ENCODE measurements around the gene VIPAS39. TPM values are rescaled to one million over a fixed set of nuclear protein-coding genes. Genes with fewer than 3 reads are reported as not detected.

VIPAS39 gene
- total RNA-seq, 1 donor, result 34.0 TPM

DNA sequence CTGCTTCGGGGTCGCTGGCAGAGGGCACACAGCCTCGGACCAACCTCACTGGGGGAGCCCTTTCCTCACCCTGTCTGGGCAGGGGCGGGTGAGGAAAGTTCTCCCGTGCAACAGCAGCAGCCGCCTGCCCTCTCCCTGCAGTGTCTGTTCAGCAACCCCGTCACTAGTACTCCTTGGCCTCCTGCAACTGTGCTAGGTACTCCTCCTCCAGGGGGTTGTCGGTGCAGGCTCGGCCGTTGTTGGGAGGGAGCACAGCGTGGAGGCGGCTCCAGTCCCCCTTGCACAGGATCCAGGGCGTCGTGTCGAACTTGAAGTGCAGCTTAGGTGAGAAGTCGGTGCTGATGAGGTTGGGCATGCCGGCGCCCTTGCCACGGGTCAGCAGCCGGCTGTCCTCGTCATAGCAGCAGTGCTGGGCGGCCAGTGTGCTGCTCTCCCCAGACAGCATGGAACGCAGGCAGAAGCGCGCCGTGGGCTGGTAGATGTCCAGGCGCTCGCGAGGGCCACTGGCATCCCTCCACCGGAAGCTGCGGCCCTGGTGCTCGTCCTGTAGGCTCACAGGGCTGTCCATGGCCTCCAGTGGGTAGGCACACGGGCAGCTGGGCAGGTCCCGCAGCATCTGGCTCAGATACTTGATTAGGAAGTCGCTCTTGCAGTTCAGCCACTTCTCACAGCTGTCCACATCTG is 18.2 kb upstream of the VIPAS39 start:
- peaks cover 18% of the 10 kb centered on the region for H3K27me3 ChIP-seq (ENCODE audit: insufficient read depth, low read length)
- no peak overlapping the region for H3K4me3 ChIP-seq (ENCODE audit: insufficient read depth, low read length)
- H3K36me3 ChIP-seq (ENCODE audit: insufficient read depth, low read length), result no peaks in the 10 kb centered on the region
- TF ChIP-seq, protein P1, sequence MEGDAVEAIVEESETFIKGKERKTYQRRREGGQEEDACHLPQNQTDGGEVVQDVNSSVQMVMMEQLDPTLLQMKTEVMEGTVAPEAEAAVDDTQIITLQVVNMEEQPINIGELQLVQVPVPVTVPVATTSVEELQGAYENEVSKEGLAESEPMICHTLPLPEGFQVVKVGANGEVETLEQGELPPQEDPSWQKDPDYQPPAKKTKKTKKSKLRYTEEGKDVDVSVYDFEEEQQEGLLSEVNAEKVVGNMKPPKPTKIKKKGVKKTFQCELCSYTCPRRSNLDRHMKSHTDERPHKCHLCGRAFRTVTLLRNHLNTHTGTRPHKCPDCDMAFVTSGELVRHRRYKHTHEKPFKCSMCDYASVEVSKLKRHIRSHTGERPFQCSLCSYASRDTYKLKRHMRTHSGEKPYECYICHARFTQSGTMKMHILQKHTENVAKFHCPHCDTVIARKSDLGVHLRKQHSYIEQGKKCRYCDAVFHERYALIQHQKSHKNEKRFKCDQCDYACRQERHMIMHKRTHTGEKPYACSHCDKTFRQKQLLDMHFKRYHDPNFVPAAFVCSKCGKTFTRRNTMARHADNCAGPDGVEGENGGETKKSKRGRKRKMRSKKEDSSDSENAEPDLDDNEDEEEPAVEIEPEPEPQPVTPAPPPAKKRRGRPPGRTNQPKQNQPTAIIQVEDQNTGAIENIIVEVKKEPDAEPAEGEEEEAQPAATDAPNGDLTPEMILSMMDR (IDR thresholded peaks at IDR 0.05; ENCODE audit: extremely low read depth, low read depth, low read length), result no peak
- H2AFZ ChIP-seq (ENCODE audit: low read length), result no peak overlapping the region
- DNase-seq (ENCODE audit: insufficient read length, low spot score, missing footprints), result no peak
- no peak overlapping the region for H3K27ac ChIP-seq (ENCODE audit: low read depth, low read length)
- no peak overlapping the region for H3K4me2 ChIP-seq (ENCODE audit: insufficient read depth, low read length)
- H4K20me1 ChIP-seq (ENCODE audit: insufficient read depth, low read length), result no peaks in the 10 kb centered on the region
- no peaks in the 10 kb centered on the region for H3K4me1 ChIP-seq (ENCODE audit: insufficient read depth, low read length)
- H3K9me3 ChIP-seq (ENCODE audit: low read depth, low read length), result no peaks in the 10 kb centered on the region
- no peaks in the 10 kb centered on the region for H3K79me2 ChIP-seq (ENCODE audit: insufficient read depth, low read length)

DNA sequence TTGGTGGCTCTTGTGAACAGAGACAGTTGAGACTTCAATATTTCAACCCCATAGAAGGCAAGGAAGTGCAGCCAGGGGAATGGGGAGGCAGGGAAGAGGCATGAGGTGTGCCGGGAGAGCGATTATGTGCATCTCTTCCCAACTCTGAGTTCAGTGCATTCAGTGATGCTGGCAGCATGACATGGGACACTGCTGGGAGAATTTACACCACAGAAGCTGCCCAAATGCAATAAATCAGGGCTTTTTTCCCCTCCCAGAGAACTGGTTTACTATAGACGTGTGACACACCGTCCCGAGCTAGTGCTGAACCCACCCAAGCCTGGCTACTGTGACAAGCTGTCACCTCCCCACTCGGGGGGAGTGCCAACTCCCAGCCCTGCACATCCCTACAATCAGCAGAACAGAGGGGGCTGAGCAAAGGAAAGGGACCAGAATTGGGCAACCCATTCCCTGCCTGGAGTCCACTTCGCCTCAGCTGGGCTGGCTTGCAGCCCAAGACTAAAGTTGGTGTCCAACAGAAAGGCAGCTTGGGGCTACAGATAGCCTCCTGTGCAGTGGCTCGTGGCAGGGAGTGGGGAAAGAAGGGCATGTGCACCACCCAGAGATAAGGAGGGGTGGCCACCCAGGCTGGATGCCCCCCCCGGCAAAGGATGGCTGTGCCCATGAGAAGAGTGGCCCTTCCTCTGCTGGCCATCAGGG is 17.2 kb upstream of the VIPAS39 start:
- no peaks in the 10 kb centered on the region for H3K9me3 ChIP-seq (ENCODE audit: low read depth, low read length)
- no peak overlapping the region for H2AFZ ChIP-seq (ENCODE audit: low read length)
- H3K4me2 ChIP-seq (ENCODE audit: insufficient read depth, low read length), result no peak overlapping the region
- no peaks in the 10 kb centered on the region for H4K20me1 ChIP-seq (ENCODE audit: insufficient read depth, low read length)
- TF ChIP-seq, protein P1 (IDR thresholded peaks at IDR 0.05; ENCODE audit: extremely low read depth, low read depth, low read length), result no peak
- no peaks in the 10 kb centered on the region for H3K4me1 ChIP-seq (ENCODE audit: insufficient read depth, low read length)
- no peak for DNase-seq (ENCODE audit: insufficient read length, low spot score, missing footprints)
- peaks cover 18% of the 10 kb centered on the region for H3K27me3 ChIP-seq (ENCODE audit: insufficient read depth, low read length)
- H3K27ac ChIP-seq (ENCODE audit: low read depth, low read length), result no peak overlapping the region
- H3K36me3 ChIP-seq (ENCODE audit: insufficient read depth, low read length), result peaks cover under 1% of the 10 kb centered on the region
- no peaks in the 10 kb centered on the region for H3K79me2 ChIP-seq (ENCODE audit: insufficient read depth, low read length)
- H3K4me3 ChIP-seq (ENCODE audit: insufficient read depth, low read length), result no peak overlapping the region

DNA sequence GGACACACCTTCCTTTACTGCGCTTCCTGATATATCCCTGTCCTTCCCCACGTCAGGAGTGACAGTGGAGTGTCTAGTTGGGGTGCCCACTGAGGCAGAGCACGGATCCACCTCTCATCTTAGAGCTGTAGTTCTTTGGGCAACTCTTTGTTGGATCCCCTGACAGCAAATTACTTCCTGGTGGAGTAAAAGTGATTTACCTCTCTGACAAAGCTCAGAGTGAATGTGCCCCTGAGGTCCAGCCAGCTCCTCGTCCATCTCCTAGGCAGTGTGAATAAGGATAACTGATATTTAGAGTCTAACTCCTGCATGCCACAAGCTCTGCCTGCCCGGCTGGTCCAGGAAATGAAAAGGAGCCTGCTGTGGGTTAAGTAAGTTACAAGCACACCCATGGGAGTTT is 16.5 kb upstream of the VIPAS39 start:
- H3K79me2 ChIP-seq (ENCODE audit: insufficient read depth, low read length), result no peaks in the 10 kb centered on the region
- H3K27ac ChIP-seq (ENCODE audit: low read depth, low read length), result no peak overlapping the region
- H3K27me3 ChIP-seq (ENCODE audit: insufficient read depth, low read length), result peaks cover 18% of the 10 kb centered on the region
- no peaks in the 10 kb centered on the region for H4K20me1 ChIP-seq (ENCODE audit: insufficient read depth, low read length)
- no peak for DNase-seq (ENCODE audit: insufficient read length, low spot score, missing footprints)
- H3K4me2 ChIP-seq (ENCODE audit: insufficient read depth, low read length), result no peak overlapping the region
- TF ChIP-seq, protein P1 (IDR thresholded peaks at IDR 0.05; ENCODE audit: extremely low read depth, low read depth, low read length), result no peak
- no peaks in the 10 kb centered on the region for H3K9me3 ChIP-seq (ENCODE audit: low read depth, low read length)
- no peak overlapping the region for H3K4me3 ChIP-seq (ENCODE audit: insufficient read depth, low read length)
- H3K4me1 ChIP-seq (ENCODE audit: insufficient read depth, low read length), result no peaks in the 10 kb centered on the region
- peaks cover 8% of the 10 kb centered on the region for H3K36me3 ChIP-seq (ENCODE audit: insufficient read depth, low read length)
- no peak overlapping the region for H2AFZ ChIP-seq (ENCODE audit: low read length)

DNA sequence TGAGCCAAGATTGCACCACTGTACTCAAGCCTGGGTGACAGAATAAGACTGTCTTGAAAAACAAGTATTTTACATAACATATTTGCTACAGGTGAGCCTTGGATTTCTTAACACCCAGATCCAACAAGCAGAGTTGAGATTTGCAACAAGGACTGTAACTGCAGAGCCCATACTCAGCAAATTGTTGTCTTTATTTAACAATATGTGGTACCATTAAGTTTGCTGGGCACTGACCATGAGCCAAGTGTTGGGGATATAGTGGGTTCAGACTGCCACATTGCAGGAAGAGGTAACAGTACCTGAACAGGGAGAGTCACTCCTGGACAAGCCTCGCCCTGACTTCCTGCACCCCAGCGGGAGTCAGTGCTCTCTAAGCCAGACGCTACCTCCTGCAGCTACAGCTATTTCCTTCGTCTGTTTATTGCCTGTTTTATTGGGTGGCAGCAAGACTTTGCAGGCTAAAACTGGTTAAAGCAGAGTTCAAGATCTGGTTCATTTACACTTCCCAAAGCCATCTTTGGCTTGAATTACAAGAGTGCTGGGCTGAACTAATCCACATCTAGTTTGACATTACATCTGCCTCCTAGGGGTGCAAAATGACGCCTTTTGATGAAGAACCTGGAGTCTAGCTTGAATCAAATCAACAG is 12.9 kb upstream of the VIPAS39 start:
- TF ChIP-seq, protein P1 (IDR thresholded peaks at IDR 0.05; ENCODE audit: extremely low read depth, low read depth, low read length), result no peak

More for the DNA sequence above, 12.9 kb upstream of the VIPAS39 start:
- H3K27ac ChIP-seq (ENCODE audit: low read depth, low read length), result no peak overlapping the region
- H3K79me2 ChIP-seq (ENCODE audit: insufficient read depth, low read length), result no peaks in the 10 kb centered on the region
- no peak for DNase-seq (ENCODE audit: insufficient read length, low spot score, missing footprints)
- no peak overlapping the region for H3K4me2 ChIP-seq (ENCODE audit: insufficient read depth, low read length)
- no peaks in the 10 kb centered on the region for H4K20me1 ChIP-seq (ENCODE audit: insufficient read depth, low read length)
- H3K9me3 ChIP-seq (ENCODE audit: low read depth, low read length), result no peaks in the 10 kb centered on the region
- H3K27me3 ChIP-seq (ENCODE audit: insufficient read depth, low read length), result peaks cover 14% of the 10 kb centered on the region
- no peaks in the 10 kb centered on the region for H3K4me1 ChIP-seq (ENCODE audit: insufficient read depth, low read length)
- H3K36me3 ChIP-seq (ENCODE audit: insufficient read depth, low read length), result peaks cover 36% of the 10 kb centered on the region
- no peak overlapping the region for H2AFZ ChIP-seq (ENCODE audit: low read length)
- H3K4me3 ChIP-seq (ENCODE audit: insufficient read depth, low read length), result no peak overlapping the region

Data from osteoblast (primary cell).